HepG2 (cell line): ENCODE results near the gene TLE1. TPM values are rescaled to one million over a fixed set of nuclear protein-coding genes. Genes with fewer than 3 reads are reported as not detected.

Experiments used
- BATF2 ChIP-seq: sonication (generic); formaldehyde crosslinking; IDR thresholded peaks from 2 replicates; pipeline ENCODE4 v1.8.0; 2022; ENCODE audit warnings: mild to moderate bottlenecking, missing genetic modification reagents, moderate library complexity
- BCL6 ChIP-seq: IDR thresholded peaks from 2 replicates; pipeline ENCODE4 v1.6.1; 2016; ENCODE audit warnings: missing genetic modification reagents, missing compliant biosample characterization
- CREB1 ChIP-seq, 2 experiments: fragments of 450-650 bp in 1 of 2; IDR thresholded peaks; 2 replicates each; pipeline ENCODE4 v1.6.1; 2016 to 2017; ENCODE audit warnings: control low read depth in 1 of 2, mild to moderate bottlenecking in 1 of 2, missing compliant biosample characterization in 1 of 2, missing genetic modification characterization in 1 of 2
- DPF2 ChIP-seq: sonication (generic); formaldehyde crosslinking; IDR thresholded peaks from 2 replicates; pipeline ENCODE4 v1.4.0; 2020; ENCODE audit warnings: mild to moderate bottlenecking, low read depth, missing genetic modification reagents, borderline replicate concordance
- GLMP ChIP-seq: sonication (generic); formaldehyde crosslinking; IDR thresholded peaks from 2 replicates; pipeline ENCODE4 v1.9.0; 2021; ENCODE audit warnings: missing genetic modification reagents, mild to moderate bottlenecking, borderline replicate concordance
- GTF2F1 ChIP-seq: fragments of 150-350 bp; IDR thresholded peaks from 2 replicates; pipeline ENCODE4 v1.6.1; 2014; ENCODE audit warnings: low read length
- KDM2A ChIP-seq: sonication (generic); formaldehyde crosslinking; IDR thresholded peaks from 2 replicates; pipeline ENCODE4 v1.4.0; 2020; ENCODE audit warnings: low read depth, missing genetic modification reagents, borderline replicate concordance
- NAIF1 ChIP-seq: sonication (generic); formaldehyde crosslinking; IDR thresholded peaks from 2 replicates; pipeline ENCODE4 v1.5.0; 2020; ENCODE audit warnings: mild to moderate bottlenecking, missing genetic modification reagents, borderline replicate concordance
- NKX3-1 ChIP-seq: sonication (generic); formaldehyde crosslinking; IDR thresholded peaks from 2 replicates; pipeline ENCODE4 v1.5.0; 2020; ENCODE audit warnings: missing genetic modification reagents
- NPAS2 ChIP-seq: sonication (generic); formaldehyde crosslinking; IDR thresholded peaks from 2 replicates; pipeline ENCODE4 v1.8.0; 2022; ENCODE audit warnings: mild to moderate bottlenecking, missing genetic modification reagents, borderline replicate concordance
- POLR2A ChIP-seq, 2 experiments: IDR thresholded peaks; 2 replicates each; pipeline ENCODE4 v1.6.1; 2011; ENCODE audit warnings: low read depth in 2 of 2, low read length in 2 of 2, mild to moderate bottlenecking in 1 of 2, moderate library complexity in 1 of 2; ENCODE audit not compliant: insufficient read depth in 1 of 2
- SKI ChIP-seq: fragments of 450-650 bp; IDR thresholded peaks from one replicate; pipeline ENCODE4 v1.6.1; 2018; ENCODE audit warnings: mild to moderate bottlenecking; ENCODE audit not compliant: partially characterized antibody
- SOX5 ChIP-seq: IDR thresholded peaks from 2 replicates; pipeline ENCODE4 v1.6.1; 2016; ENCODE audit warnings: borderline replicate concordance
- TFE3 ChIP-seq: IDR thresholded peaks from 2 replicates; pipeline ENCODE4 v1.6.1; 2016
- TSC22D2 ChIP-seq: sonication (generic); formaldehyde crosslinking; IDR thresholded peaks from 2 replicates; pipeline ENCODE4 v1.5.1; 2020; ENCODE audit warnings: missing genetic modification reagents, mild to moderate bottlenecking, borderline replicate concordance
- ZBED4 ChIP-seq: sonication (generic); formaldehyde crosslinking; IDR thresholded peaks from 2 replicates; pipeline ENCODE4 v1.4.0; 2020; ENCODE audit warnings: missing genetic modification reagents, borderline replicate concordance
- ZBTB7B ChIP-seq: sonication (generic); formaldehyde crosslinking; IDR thresholded peaks from 2 replicates; pipeline ENCODE4 v1.4.0; 2020; ENCODE audit warnings: missing genetic modification reagents
- ZMAT5 ChIP-seq: sonication (generic); formaldehyde crosslinking; IDR thresholded peaks from 2 replicates; pipeline ENCODE4 v1.5.0; 2020; ENCODE audit warnings: mild to moderate bottlenecking, low read depth, missing genetic modification reagents, borderline replicate concordance
- ZNF580 ChIP-seq: IDR thresholded peaks from 2 replicates; pipeline ENCODE4 v1.6.1; 2016; ENCODE audit warnings: low read depth, borderline replicate concordance
- ZSCAN29 ChIP-seq: sonication (generic); formaldehyde crosslinking; conservative IDR thresholded peaks from 2 replicates; pipeline ENCODE4 v1.4.0; 2020; ENCODE audit warnings: mild to moderate bottlenecking, missing genetic modification reagents
- polyA plus RNA-seq, 8 experiments: library from polyadenylated mRNA; depleted of rRNA in 3 of 8; stranded (reverse) in 7 of 8; unstranded in 1 of 8; fragments of >200 nt; fragmentation: Illumina TruSeq in 4 of 8; extraction: Trizol in 4 of 8; gene quantifications; 2 replicates each; pipeline versions ENCODE4 v1.2.1 to v1.2.3, GENCODE V29; 2011 to 2016; ENCODE audit warnings: low read depth in 4 of 8, missing spikeins in 1 of 8, mixed read lengths in 1 of 8; ENCODE audit not compliant: insufficient read depth in 1 of 8
- total RNA-seq, 5 experiments: library from RNA; depleted of rRNA; stranded (reverse); fragments of >200 nt; fragmentation: Illumina TruSeq; extraction: Trizol; gene quantifications; 2 replicates each; pipeline ENCODE4 v1.2.3, GENCODE V29; 2016; ENCODE audit warnings: low read depth in 1 of 5

The TLE1 gene
- total and polyA plus RNA-seq, 2 of the 13 experiments (the other 11 are each of a cell fraction or from before 2014, with no cell fraction given): 35.9 to 109 TPM

- TF ChIP-seq ZMAT5 (CRISPR knock-in tag) (no peak), GTF2F1 (no peak), ZNF580 (CRISPR knock-in tag) (no peak), NPAS2 (CRISPR knock-in tag) (no peak), ZSCAN29 (CRISPR knock-in tag) (no peak), BATF2 (CRISPR knock-in tag) (no peak), SKI (no peak), CREB1 (IDR thresholded peaks at IDR 0.05) (no peak), CREB1 (CRISPR knock-in tag; IDR thresholded peaks at IDR 0.05) (no peak), TFE3 (CRISPR knock-in tag) (no peak), TSC22D2 (CRISPR knock-in tag) (no peak), POLR2A (IDR thresholded peaks at IDR 0.05; ENCODE audit: insufficient read depth in 1 of 2, low read depth in 2 of 2, low read length in 2 of 2) (no peak), ZBTB7B (peak; percentile 19; the same call in 1 of the 2 replicates), SOX5 (CRISPR knock-in tag) (peak; percentile 86; the same call in 1 of the 2 replicates), BCL6 (peak; percentile 58; the same call in 1 of the 2 replicates), NKX3-1 (no peak), ZBED4 (CRISPR knock-in tag) (no peak), KDM2A (CRISPR knock-in tag) (no peak), NAIF1 (CRISPR knock-in tag) (no peak), DPF2 (CRISPR knock-in tag) (no peak), GLMP (CRISPR knock-in tag) (no peak)
Measured at GRCh38 chr9:81546489-81546888, 142.9 kb downstream of the TLE1 start (continued).
